AG04449 (cell line): ENCODE measurements around the gene STAU1.

ENCODE experiments used
- CTCF ChIA-PET: fragments of 350-600 bp; formaldehyde crosslinking; extraction: SDS; loops from one replicate; lab custom pipeline; 2021; ENCODE audit warnings: antibody characterized with exemption; lab: Yijun Ruan, JAX
- POLR2A ChIA-PET: fragments of 400-600, 350-600 bp; formaldehyde crosslinking; extraction: SDS; loops from one replicate; lab custom pipeline; 2020; ENCODE audit warnings: antibody characterized with exemption, inconsistent platforms; lab: Yijun Ruan, JAX
- DNase-seq: peaks from one replicate; pipeline ENCODE4 v3.0.0-alpha.2; 2010; ENCODE audit warnings: low read depth, low spot score
- H3K4me3 ChIP-seq: 2 replicates; pipeline ENCODE4 v1.5.1; 2011; ENCODE audit warnings: low read depth, mild to moderate bottlenecking, control low read depth, low read length
- TF ChIP-seq, protein P1 (sequence below): IDR thresholded peaks from one replicate; pipeline ENCODE4 v1.5.1; 2011; ENCODE audit warnings: mild to moderate bottlenecking, moderate library complexity, low read length, control low read depth, inconsistent platforms; ENCODE audit not compliant: insufficient read depth; ENCODE audit errors: missing control alignments

Gene STAU1

DNA sequence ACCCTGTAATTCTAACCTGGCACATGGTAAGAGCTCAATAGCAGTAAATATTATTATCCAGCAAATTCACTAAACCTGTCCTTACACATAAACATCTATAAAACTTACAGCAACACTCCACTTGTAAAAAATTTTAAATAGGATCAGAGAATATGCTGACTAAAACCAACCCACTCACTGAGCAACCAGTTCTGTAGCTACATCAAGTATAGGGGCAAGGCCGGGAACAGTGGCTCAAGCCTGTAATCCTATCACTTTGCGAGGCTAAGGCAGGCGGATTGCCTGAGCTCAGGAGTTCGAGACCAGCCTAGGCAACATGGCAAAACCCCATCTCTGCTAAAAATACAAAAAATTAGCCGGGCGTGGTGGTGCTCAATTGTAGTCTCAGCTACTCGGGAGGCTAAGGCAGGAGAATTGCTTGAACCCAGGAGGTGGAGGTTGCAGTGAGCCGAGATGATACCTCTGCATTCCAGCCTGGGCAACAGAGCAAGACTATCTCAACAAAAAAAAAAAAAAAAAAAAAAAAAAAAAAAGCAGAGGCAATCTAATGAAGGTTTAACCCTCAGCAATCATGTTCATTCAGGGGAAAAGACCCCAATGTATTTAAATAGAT lies 6.8 kb downstream of the STAU1 start:
- TF ChIP-seq, protein P1, sequence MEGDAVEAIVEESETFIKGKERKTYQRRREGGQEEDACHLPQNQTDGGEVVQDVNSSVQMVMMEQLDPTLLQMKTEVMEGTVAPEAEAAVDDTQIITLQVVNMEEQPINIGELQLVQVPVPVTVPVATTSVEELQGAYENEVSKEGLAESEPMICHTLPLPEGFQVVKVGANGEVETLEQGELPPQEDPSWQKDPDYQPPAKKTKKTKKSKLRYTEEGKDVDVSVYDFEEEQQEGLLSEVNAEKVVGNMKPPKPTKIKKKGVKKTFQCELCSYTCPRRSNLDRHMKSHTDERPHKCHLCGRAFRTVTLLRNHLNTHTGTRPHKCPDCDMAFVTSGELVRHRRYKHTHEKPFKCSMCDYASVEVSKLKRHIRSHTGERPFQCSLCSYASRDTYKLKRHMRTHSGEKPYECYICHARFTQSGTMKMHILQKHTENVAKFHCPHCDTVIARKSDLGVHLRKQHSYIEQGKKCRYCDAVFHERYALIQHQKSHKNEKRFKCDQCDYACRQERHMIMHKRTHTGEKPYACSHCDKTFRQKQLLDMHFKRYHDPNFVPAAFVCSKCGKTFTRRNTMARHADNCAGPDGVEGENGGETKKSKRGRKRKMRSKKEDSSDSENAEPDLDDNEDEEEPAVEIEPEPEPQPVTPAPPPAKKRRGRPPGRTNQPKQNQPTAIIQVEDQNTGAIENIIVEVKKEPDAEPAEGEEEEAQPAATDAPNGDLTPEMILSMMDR = no peak
- no peak for DNase-seq
- ChIA-PET CTCF (interaction anchor here (0.6 to 4.7 kb wide), 5 partner anchors 17 to 62 kb away, joined by 3 to 47 read pairs (median 3); no protein-coding TSS in a partner anchor), POLR2A (no interaction called here)
- no peak overlapping the region for H3K4me3 ChIP-seq

DNA sequence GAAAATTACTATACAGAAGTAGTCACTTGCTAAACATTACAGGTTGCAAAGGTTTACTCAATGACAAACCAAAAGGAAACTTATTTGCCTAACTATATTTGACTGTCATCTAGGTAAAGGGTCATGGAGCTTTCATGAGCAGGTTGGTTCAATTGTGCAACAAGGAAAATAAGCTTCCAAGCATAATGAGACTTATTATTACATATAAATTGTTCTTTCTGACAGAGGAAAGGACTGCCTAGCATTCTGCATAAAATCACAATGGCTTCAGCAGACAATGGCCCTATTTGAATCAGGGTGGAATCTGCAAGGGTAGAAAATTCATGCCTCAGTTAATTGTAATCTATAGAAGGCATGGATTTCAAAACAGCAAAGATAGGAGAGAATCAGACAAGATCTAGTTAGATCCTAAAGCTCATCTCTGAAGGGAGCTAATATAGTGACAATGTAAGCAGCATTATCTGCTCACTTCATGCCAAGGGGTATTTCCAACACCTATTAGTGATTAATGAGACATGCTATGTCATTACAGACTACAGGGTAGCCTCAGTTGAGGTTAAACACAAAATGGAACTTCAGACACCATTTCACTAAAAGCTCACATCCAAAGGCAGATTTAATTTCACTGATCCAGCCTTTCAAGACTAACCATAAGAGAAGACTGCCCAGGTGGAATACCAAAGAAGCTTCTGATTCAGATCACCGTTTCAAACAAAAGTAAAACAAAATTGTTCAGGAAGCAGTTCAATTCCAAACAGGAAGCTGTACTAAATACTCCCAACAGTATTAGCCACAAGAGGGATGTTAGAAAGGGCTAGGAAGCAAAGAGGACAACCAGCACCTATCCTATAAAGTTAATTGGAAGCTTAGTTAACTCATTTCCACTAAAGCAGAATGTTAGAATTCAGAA lies 8.5 kb downstream of the STAU1 start:
- TF ChIP-seq, protein P1 = no peak
- POLR2A ChIA-PET = no interaction called here
- no peak for DNase-seq
- no peak overlapping the region for H3K4me3 ChIP-seq
- CTCF ChIA-PET = interaction anchor here (0.7 to 4.7 kb wide), 5 partner anchors 15 to 46 kb away, joined by 3 to 47 read pairs (median 3); no protein-coding TSS in a partner anchor

DNA sequence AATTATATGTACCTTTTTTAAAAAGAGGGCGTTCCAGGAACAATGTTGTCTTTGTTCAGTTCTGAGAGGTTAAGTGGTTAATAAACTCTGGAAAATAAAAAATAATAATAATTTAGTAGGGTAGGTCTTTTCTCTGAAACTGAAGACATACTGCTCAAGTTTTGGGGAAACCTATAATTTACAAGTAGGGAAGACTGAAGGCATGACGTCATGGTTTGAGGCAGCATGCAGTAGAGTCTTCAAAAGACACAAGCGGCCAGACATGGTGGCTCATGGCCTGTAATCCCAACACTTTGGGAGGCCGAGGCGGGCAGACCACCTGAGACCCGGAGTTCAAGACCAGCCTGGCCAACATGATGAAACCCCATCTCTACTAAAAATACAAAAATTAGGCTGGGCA lies 14.0 kb downstream of the STAU1 start:
- TF ChIP-seq, protein P1 = no peak
- ChIA-PET POLR2A (no interaction called here), CTCF (interaction anchor here (0.9 to 2.6 kb wide), 2 partner anchors 12 to 43 kb away, joined by 3 to 15 read pairs; no protein-coding TSS in a partner anchor)
- DNase-seq = no peak
- no peak overlapping the region for H3K4me3 ChIP-seq

DNA sequence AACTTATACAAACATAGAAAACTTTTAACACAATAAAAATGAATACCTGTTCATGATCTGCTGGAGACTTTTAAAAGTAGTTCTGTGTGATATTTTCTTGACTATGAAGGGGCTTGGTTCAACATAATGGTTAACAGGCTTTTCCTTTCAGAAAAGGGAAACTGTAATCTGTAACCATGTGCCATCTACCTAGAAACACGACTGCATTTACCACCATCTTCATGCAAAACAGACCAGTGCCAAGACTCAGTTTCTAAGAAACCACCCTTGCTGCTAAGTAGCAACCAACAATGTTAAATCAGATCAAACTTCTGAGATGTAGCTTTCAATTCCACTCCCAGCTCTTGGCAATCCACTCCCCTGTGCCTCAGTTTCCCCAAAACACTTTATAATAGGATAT lies 15.7 kb downstream of the STAU1 start:
- ChIA-PET CTCF (interaction anchor here (2.6 kb wide), 1 partner anchor 45 kb away, joined by 15 read pairs; no protein-coding TSS in a partner anchor), POLR2A (no interaction called here)
- DNase-seq = no peak
- TF ChIP-seq, protein P1 = no peak
- no peak overlapping the region for H3K4me3 ChIP-seq

DNA sequence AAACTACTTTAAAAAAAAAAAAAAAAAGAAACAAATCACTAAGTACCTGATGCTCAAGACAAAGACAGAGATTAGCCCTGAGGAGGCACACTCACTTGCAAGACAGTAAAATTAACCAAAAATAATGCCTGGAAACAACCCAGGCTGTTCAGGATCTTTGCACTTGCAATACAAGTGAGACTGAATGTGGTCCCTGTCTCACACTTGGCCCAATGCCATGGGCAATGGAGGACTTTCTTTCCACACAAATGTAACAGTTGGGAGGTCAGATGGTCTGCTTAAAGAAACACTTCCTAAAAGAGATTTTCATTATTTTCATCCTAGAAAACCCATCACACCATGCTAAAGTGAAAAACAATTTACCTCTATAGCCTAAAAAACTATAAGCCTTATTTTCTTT lies 16.2 kb downstream of the STAU1 start:
- ChIA-PET CTCF (interaction anchor here (2.6 kb wide), 1 partner anchor 45 kb away, joined by 15 read pairs; no protein-coding TSS in a partner anchor), POLR2A (no interaction called here)
- no peak for DNase-seq
- TF ChIP-seq, protein P1 = no peak
- no peak overlapping the region for H3K4me3 ChIP-seq

DNA sequence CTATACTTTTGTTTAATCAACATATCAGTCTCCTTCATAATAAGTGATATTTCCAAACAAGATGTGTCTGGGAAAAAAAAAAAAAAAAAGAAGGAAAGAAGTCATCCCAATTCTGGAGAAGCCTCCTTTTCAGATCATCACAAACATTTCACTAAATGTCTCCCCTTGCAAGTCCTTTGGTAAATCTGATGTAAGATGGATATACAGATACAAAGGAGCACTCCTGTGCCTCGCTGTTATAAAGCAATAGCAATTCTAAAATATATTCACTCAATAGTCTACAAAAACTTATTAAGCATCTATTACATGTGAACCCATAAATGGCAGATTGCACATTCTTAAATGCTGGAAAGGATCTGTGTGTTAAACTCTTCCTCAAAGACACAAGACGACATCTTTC lies 17.4 kb downstream of the STAU1 start:
- POLR2A ChIA-PET = no interaction called here
- TF ChIP-seq, protein P1 = no peak
- DNase-seq = no peak
- CTCF ChIA-PET = no interaction called here
- no peak overlapping the region for H3K4me3 ChIP-seq
